NCI-H82 treated with DMSO at 0.1 percent for 48 hours (cell line): ENCODE data around the gene SIDT1.
"Not testable (repeated sequence)": the region's sequence is repeated elsewhere in the genome, so short reads cannot be mapped to it uniquely, and the experiment has no call there.

ENCODE experiments used
- DNase-seq: peaks from one replicate; lab custom pipeline; 2025; ENCODE audit not compliant: unreplicated experiment; lab: John Stamatoyannopoulos, UW

SIDT1 gene

DNA sequence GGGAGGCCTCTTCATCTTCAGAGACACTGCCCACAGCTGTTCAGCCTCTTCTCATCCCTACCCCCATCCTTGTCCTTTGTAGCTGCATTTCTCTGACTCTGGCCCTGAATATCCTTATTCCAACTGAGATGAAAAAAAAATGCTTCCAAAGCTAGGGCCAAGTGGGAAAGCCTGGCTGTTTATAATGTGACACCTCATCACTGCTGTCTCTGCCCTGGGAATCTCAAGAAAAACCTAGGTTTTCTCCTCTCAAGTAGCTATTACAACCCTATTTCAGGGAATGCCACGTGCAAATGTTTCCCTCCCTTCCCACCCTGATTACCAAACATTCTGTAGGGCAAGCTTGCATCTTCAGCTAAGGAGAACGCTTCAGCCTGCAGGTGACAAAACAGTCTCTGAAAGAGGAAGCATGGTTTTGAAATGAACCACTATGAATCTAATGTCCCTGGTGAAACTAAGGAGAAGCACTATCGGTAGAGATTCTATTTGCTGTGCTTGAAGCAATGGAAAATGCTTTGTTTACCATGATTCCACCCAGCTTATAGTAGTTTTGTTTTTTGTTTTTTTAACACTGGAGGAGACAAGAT is 98.7 kb downstream of the SIDT1 start:
- DNase-seq: no peak

DNA sequence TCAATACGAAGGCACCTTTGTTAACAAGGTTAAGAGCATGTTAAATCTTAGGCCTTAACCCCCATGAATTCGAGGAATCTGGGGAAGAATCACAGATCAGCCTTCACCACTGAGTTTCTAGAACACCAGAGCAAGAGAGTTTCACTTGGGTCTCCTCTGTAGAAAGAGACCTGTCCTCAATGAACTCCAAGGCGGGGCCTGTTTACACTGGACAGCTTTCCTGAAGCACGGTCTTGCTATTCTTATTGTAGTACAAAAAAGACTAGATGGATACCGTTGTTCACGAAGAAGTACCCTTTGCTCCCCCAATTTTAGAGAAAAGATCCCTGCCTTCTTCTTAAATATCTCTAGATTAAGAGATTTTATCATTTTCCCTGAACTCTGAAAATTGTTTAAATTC is 99.2 kb downstream of the SIDT1 start:
- no peak for DNase-seq

DNA sequence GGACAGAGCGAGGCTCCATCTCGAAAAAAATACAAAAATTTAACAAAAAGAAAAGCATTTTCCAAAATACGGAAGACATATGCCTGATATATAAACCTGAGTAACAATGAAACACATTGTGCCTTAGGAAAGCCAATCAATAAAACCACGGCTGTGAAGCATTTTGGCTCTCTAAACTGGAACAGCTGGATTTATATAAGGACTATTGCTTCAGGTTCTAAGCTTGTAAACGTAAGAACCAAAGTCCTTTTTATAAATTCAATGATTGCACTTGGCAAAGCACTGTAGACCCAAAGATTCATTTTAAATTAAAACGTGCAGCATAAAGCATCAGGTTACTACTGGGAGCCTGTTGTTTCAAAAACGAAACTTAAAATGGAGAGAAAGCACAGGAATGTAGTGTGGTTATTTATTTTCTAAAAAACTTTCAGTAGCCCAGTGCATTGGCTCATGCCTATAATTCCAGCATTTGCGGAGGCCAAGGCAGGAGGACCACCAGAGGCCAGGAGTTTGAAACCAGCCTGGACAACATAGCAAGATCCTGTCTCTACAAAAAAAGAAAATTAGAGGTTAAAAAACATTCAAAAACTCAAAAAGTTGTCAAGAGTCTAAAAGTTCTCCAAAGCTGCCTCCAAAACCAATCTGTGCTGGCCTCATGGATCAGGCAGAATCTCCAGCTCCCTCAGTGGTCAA is 102.6 kb downstream of the SIDT1 start:
- DNase-seq: no peak

DNA sequence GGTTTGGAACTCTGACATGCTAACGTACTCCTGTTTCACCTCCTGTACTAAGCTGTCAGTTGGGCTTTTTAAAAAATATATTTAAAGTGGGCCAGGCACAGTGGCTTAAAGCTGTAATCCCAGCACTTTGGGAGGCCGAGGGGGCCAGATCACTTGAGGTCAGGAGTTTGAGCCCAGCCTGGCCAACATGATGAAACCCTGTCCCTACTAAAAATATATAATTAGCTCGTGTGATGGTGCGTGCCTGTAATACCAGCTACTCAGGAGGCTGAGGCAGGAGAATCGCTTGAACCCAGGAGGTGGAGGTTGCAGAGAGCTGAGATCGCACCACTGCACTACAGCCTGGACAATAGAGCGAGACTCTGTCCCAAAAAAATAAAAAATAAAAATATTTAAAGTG is 103.7 kb downstream of the SIDT1 start:
- not testable (repeated sequence) for DNase-seq

DNA sequence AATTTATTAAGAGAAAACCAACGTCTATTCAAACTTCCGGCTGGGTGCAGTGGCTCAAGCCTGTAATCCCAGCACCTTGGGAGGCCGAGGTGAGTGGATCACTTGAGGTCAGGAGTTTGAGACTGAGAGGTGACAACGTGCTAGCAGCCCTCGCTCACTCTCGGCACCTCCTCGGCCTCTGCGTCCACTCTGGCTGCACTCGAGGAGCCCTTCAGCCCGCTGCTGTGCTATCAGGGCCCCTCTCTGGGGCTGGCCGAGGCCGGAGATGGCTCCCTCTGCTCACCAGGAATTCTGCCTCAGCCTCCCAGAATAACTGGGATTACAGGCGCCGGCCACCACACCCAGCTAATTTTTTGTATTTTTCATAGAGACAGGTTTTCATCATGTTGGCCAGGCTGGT is 105.4 kb downstream of the SIDT1 start:
- DNase-seq: no peak

DNA sequence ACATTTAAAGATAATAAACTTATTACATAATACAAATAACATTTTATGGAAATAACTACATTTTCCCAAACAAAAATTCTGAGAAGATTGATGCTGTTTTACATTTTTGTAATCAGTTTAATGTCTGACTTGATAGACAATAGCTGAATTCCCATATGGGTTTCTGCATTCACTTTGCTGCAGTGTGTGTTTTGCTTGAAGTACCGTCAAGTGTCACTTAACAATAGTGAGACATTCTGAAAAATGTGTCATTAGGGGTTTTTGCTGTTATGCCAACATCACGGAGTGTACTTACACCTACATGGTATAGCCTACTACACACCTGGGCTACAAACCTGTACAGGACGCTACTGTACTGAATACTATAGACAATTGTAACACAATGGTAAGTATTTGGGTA is 106.6 kb downstream of the SIDT1 start:
- no peak for DNase-seq

DNA sequence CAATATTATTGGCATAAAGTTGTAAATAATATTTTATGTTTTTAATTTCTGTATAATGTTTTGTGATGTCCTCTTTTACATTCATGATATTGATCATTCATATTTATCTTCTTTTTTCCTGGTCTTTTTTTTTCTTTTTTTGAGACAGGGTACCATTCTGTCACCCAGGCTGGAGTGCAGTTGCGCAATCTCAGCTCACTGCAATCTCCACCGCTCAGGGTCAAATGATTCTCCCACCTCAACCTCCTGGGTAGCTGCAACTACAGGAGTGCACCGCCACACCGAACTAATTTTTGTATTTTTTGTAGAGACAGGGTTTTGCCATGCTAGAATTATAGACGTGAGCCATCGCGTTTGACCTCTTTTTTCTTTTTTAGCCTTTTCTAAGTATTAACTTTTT is 111.2 kb downstream of the SIDT1 start:
- no peak for DNase-seq

GRCh38 chr3:113648524-113648923 is 116.2 kb downstream of the SIDT1 start:
- no peak for DNase-seq

DNA sequence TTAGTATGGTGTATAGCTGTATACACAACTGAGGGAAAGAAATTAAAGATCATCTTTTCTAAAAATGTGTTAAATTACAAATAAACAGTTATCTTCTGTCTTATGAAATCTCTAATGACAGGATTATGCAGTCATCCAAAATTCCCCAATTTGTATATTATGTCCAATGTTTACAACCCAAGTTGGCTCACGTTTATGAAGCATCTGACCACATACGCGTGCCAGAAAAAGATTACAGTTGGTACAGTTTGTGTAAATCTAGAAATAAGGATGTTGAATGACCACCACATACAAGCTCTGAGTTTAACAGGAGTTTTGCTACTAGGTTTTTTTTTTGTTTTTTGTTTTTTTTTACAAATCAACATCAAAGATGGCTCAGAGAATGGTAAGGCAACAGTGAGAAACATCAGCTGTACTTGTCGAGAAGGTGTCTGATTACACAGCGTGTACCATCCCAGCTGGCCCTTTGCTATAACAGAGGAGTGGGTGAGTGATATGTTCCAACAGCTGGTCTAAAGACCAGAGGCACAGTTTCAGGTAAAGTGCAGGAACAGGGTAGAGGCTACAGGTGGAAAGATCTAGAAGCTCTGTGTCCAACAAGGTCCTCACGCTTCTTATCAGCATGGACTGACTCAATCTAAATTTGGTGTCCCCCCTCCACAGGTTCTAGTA is 117.0 kb downstream of the SIDT1 start:
- no peak for DNase-seq

GRCh38 chr3:113654310-113654709 is 122.0 kb downstream of the SIDT1 start:
- no peak for DNase-seq

DNA sequence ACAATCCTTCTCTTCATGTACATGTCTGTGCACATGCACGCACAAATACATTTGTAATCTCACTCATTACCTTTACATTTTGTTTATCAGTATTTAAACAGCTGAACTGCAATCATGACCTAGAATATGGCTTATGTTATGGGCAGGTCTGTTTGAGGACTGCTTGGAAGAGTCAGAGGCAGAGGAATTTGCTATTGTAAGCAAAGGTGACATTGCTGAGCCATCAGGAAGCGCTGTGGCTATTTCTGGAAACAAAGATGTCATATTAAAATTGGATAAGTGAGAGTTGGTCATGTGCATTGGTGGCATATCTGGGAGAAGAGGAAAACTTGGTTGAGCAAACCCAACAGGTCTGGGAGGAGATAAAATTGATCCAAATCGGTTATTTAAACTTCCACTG is 122.5 kb downstream of the SIDT1 start:
- no peak for DNase-seq

- no peak for DNase-seq
Measured at GRCh38 chr3:113658107-113658506, 125.8 kb downstream of the SIDT1 start.

GRCh38 chr3:113659101-113659541 is 126.8 kb downstream of the SIDT1 start:
- DNase-seq: no peak

- DNase-seq: no peak
Measured at GRCh38 chr3:113659996-113660395, 127.6 kb downstream of the SIDT1 start.

GRCh38 chr3:113660458-113660857 is 128.1 kb downstream of the SIDT1 start:
- DNase-seq: no peak

DNA sequence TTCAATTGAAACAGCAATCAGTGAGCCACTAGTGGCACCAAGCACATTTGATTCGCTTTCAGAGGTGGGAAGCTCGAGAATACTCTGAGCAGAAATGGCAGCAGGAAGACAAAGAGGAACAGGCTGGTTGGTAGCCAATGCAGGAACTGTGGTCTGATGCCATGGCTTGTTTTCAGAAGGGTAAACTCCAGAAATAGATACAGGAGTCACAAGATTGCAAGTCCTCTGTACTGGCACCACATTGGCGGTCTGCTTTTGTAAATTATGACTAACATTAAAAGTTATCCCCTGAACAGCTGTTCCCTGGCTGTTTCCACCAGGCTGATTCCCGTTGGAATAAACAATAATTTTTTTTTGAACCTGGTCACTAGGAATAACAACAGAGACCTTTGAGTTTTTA is 128.5 kb downstream of the SIDT1 start:
- no peak for DNase-seq

DNA sequence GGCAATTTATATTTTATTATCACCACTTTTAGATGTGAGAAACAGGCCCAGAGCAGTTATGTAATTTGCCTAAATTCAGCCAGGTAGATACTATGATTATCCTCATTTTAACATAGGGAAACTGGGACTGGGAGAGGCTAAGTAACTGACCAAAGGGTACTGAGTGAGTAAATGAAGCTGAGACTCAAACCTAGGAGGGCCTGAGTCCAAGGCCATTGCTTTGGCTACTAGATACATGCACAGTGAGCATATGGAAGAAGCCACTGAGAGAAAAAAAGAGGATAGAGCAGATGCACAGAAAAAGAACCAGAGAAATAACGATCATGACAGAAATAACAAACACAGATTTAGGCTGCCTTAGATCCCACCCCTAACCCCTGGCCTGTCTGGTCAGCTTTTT is 130.5 kb downstream of the SIDT1 start:
- DNase-seq: no peak

GRCh38 chr3:113663324-113663750 is 131.0 kb downstream of the SIDT1 start:
- no peak for DNase-seq

DNA sequence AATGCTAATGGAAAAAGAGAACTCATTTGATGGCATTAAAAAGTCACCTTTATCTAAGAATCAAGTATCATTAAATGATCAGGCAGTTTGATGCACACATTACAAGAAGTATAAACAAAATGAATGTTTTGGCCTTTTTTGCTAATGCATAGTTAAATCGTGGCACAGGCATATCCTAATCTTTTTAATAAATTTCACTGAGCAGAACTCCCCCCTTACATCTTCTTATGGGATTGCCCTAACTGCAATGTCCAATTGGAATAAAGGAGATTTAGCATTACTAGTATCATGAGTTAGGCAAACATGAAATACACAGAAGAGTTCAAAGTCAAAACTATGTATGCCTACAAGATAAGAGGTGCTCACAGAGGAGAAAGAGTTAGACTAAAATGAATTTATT is 131.4 kb downstream of the SIDT1 start:
- DNase-seq: no peak

GRCh38 chr3:113664523-113665094 is 132.3 kb downstream of the SIDT1 start:
- no peak for DNase-seq

- no peak for DNase-seq
Measured at GRCh38 chr3:113668015-113668414, 135.7 kb downstream of the SIDT1 start.

GRCh38 chr3:113673593-113673992 is 141.2 kb downstream of the SIDT1 start:
- no peak for DNase-seq
